HG02970 (cell line): Measurements from ENCODE around the gene ZNF30.
"Not testable (repeated sequence)": the region's sequence is repeated elsewhere in the genome, so short reads cannot be mapped to it uniquely, and the experiment has no call there.

Experiments
- ATAC-seq: cut with Tn5 transposase; IDR thresholded peaks from one replicate; pipeline ENCODE4 v1.9.1; 2021; ENCODE audit warnings: mild to moderate bottlenecking, moderate library complexity, moderate number of reproducible peaks; ENCODE audit not compliant: unreplicated experiment, low FRiP score

Gene ZNF30

DNA sequence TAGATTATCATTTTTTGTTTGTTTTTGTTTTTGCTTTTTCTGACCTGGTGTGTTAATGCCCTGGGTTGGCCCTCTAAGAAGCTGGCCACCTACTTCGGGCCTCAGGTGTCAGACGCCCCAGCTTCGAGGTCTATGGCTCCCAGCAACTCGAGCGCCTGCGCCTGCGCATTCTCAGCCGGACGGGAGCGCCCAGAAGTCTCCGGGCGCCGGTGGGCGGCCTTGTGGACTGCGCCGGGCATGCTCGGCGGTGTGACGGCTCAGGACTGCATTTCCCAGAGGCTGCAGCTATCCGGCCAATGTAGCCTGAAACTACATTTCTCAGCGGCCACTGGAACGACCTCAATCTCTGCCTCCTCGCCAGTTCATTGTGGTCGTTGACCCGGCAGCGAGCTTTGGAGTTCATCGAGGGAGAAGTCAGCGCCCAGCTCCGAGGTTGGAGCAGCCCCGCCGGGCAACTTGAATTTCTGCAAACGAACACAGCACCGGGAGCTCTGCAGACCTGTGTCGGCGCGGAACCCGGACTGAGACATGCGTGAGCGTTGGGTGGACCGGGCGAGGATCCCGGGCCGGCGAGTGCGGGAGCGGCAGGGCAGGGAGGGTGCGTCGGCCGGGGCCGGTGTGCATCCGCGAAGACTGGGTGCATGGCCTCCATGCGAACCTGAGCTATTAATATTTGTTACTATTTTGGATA lies at the start of gene ZNF30:
TSS of gene ZNF30 (plus strand) at position 219 of the 691 bp plus-strand sequence. CDS start 3,045 bp downstream, outside the sequence.
- ATAC-seq, result peak; percentile 92

DNA sequence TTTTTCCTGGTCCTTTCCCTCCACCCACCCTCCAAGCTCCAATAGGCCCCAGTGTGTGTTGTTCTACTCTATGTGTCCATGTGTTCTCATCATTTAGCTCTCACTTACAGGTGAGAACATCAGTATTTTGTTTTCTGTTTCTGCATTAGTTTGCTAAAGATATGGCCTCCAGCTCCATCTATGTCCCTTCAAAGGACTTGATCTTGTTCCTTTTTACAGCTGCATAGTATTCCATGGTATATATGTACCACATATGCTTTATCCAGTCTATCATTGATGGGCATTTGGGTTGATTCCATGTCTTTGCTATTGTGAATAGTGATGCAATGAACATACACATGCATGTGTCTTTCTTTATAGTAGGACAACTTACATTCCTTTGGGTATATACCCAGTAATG lies 47.1 kb upstream of the ZNF30 start:
- no peak for ATAC-seq

DNA sequence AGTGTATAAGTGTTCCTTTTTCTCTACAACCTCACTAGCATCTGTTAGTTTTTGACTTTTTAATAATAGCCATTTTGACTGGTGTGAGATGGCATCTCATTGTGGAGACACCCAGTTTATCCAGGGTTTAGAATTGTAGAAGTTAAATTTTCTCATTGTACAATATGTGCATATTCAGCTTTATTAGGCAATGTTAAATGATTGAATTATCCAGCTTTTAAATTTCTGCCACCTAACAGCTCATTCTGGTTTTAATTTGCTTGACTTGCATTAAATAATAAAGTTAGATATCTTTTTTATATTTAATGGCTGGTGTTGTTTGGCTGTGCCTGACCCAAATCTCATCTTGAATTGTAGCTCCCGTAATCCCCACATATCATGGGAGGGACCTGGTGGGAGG lies 46.7 kb upstream of the ZNF30 start:
- ATAC-seq, result no peak

DNA sequence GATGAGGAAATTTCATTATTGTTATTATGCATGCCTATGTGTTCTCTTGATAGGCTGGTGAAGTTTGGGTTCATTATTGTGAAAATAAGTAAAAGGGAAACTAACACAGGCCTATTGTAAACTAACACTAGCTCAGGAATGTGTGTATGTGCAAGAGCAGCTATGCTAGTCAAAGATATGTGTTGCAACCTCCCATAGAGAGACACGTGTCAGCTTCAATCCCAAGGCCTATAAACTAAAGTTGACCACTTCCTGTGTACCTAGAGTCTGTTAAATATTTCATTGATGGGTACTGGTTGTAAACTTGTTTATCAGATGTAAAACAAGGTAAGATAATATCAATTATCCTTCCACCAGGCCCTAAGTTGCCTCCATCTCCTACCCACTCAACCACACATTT lies 44.7 kb upstream of the ZNF30 start:
- no peak for ATAC-seq

DNA sequence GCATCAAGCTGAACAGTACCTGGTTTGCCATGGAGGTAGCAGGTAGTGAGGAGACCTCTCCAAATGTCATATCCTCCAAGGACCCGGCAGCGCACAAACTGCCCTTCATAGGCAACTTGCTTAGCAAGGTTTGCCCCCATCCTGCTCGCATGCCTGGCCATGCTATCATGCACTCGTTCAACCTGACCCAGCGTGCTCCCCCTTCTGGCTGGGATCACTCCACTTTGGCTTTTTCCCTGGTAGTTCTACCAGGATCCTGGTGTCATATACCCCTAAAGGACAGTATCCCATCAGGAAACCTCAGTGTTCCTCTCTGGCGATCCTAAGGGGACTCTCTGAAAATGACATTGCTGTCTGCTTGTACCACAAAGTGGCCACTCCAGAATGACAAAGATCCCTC lies 38.6 kb upstream of the ZNF30 start:
- no peak for ATAC-seq

DNA sequence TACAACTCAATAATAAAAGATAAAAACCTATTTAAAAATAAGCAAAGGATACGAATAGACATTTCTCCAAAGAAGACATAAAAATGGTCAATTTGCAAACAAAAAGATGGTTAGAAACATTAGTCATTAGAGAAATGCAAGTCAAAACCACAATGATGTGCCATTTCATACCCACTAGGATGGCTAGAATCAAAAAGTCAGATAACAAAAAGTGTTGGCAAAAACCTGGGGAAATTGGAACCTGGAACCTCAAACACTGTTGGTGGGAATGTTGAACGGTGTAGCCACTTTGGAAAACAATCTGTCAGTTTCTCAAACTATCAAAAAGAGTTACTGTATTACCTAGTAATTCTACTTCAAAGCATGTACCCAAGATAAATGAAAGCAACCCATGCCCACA lies 26.5 kb upstream of the ZNF30 start:
- ATAC-seq, result no peak

DNA sequence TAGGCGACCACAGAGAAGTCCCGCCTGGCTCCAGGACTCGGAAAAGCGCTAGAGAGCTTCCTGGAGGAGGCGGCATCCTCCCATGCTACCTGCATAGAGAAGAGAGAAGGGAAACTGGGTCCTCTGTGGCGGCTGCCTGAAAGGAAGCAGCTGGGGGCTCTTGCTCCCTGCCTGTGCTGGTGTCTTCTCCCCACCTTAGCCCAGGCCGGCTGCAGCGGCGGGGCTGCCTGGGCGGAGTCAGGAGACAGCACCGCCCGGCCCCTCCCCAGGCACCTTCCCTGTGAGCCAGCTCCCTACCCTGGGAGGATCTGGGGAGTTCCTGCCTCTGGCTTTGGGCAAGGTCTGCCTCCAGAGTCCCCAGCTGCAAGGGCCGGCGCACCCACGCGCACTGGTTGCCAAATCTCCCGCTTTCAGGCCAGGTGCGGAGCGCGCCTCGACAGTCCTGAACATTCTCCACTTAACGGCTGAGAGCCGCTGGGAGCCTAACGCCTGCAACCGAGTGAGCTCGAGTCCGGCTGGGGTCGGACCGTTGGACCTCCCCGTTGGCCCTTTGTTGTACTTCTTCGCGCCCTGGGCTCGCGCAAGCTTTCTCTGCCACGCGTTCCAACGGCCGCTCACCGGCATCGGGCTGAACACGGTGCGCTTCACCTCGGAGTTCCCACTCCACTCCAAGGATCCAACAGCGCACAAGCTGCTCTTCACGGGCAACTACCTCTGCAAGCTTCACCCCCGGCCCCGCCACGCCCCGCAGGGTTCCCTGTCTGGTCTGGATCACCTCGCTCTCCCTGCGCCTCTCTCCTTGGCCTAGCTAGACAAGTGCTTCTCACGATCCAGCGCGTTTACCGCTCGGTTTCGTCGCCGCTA lies 21.8 kb upstream of the ZNF30 start:
- no peak for ATAC-seq

DNA sequence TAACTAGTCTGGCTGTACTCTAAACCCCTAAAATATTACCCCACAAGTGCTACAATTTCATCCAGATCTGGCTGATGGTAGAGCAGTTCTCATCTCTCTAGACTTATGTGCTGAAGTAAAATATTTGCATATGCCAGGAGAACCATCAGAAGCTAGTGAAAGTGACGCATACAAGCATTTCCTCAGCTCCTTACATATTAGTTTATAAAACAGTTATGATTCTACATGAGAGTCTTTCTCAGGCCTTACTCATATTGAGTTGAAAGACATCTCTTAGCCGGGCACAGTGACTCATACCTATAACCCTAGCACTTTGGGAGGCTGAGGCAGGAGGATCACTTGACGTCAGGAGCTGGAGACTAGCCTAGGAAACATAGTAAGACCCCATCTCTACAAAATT lies 15.9 kb upstream of the ZNF30 start:
- ATAC-seq, result no peak

DNA sequence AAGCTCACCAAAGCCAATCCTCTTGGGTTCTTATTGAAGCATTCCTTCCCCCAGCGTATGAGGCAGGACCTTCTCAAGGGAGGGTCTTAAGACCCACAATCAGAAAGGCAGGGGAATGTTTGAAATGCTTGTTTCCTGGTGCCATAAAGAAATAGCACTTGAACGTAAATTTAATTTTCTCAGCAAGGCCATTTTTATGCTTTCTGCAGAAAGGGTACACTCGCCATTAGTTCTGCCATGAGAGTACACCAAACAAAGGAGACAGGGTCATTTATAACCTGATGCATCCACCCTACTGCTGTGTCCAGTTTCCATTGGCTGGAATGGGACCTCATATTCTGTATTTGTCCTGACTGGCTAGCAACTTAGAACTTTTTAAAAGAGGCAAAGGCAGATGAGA lies 9.6 kb upstream of the ZNF30 start:
- not testable (repeated sequence) for ATAC-seq

DNA sequence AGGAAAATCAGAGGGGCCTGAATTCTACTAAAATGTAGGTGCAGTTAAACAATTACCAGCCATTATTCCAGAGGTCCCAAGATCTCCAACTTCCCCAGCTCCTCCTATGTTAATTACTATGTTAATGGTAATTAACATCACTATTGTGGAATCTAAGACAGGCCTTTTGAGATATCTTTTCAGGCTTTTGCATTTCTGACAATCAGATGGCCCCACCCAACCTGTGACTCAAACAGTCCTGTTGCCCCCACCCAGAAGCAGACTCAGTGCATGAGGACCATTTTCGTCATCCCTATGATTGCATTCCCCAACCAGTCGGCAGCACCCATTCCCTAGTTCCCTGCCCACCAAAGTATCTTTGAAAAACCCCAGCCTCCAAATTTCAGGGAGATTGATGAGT lies 8.5 kb upstream of the ZNF30 start:
- no peak for ATAC-seq

DNA sequence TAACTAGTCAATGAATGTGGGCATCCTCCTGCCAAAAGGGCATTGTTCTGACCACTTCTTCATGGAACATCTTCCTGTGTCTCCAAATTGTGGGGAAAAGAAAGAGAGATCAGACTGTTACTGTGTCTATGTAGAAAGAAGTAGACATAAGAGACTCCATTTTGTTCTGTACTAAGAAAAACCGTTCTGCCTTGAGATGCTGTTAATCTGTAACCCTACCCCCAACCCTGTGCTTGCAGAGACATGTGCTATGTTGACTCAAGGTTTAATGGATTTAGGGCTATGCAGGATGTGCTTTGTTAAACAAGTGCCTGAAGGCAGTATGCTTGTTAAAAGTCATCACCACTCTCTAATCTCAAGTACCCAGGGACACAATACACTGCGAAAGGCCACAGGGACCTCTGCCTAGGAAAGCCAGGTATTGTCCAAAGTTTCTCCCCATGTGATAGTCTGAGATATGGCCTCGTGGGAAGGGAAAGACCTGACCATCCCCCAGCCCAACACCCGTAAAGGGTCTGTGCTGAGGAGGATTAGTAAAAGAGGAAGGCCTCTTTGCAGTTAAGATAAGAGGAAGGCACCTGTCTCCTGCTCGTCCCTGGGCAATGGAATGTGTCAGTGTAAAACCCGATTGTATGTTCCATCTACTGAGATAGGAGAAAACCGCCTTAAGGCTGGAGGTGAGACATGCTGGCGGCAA lies 6.5 kb upstream of the ZNF30 start:
- ATAC-seq, result not testable (repeated sequence)

DNA sequence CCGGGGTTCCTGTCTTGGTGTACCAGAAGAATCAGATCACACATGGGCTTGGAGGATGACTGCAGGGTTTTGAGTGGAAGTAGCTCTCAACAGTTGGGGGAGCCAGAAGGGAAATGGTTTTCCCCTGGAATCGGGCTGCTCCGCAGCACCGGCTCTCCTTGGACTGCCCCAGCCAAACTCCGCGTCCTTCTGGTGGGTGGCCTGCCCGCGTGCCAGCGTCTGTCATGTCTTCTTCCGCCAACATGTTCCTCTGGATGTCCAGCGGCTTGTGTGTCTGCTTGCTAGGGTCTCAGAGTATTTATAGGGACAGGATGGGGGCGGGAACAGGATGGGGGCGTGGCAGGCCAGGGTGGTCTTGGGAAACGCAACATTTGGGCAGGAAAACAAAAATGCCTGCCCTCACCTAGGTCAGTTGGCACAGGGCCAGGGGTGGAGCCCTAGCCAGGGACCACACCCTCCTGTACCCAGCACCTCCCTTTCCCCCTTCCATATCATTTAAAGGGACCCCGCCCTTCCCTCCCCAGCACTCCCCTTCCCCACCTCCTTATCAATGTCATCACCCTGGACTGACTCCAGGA lies 1.3 kb upstream of the ZNF30 start:
- no peak for ATAC-seq

DNA sequence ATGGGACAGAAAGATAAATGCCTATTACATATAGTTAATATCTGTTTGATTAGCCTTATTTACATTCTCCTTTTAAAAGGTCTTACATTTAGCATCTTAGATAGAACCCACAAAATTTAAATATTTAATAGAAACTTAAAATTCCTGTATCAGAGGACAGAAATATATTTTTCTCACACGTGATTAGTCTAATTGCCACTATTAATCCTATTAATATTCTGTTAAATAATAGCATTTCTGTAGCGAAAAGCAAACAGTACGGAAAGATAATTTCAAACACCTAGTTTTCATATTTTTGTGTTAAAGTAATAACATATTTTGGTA lies 380 bp upstream of the ZNF30 start:
- no peak for ATAC-seq

DNA sequence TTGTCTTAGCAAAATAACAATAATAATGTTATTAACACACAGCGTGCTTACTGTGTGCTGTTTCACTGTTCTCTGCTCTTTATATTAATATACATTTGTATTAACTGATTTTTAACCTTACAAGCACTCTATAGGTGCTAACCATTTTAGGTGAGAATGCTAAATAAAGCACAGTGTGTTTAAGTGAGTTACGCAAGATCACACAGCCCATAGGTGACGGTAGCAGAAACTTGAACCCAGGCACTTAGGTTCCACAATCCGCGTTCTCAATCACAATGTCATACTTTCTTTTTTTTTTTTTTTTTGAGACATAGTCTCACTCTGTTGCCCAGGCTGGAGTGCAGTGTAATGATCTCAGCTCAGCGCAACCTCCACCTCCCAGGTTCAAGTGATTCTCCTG lies 5.8 kb downstream of the ZNF30 start:
- ATAC-seq, result no peak

DNA sequence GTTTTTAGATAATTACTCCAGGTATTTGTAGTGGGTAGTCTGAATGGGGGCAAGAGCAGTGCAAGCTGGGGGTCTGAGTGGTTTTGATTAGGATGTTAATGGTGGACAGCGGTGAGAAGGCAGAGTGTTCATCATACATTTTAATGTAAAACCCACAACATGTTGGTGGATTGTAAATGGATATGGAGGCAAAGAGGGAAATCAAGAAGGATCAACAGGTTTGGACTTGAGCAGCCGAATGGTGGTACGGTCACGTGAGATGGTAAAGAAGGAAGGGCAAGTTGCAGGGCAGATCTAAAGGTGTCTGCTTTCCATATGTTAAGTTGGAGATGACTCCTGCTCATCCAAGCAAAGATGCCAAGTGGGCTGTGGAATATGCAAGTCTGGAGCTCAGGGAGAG lies 9.5 kb downstream of the ZNF30 start:
- no peak for ATAC-seq

DNA sequence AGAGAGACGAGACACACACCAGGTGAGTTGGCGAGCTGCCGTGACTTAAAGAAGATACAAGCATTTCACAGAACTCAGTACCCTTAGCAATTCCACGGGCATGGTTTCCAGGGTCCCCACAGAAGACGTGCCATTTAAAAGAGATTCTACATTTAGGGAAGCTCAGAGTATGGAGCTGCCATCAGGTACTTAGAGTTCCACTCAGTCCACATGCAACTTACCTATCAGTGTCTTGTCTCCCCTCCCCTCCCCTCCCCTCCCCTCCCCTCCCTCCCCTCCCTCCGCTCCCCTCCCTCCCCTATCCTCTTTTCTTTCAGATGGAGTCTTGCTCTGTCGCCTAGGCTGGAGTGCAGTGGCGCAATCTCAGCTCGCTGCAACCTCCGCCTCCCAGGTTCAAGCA lies 12.2 kb downstream of the ZNF30 start:
- no peak for ATAC-seq

DNA sequence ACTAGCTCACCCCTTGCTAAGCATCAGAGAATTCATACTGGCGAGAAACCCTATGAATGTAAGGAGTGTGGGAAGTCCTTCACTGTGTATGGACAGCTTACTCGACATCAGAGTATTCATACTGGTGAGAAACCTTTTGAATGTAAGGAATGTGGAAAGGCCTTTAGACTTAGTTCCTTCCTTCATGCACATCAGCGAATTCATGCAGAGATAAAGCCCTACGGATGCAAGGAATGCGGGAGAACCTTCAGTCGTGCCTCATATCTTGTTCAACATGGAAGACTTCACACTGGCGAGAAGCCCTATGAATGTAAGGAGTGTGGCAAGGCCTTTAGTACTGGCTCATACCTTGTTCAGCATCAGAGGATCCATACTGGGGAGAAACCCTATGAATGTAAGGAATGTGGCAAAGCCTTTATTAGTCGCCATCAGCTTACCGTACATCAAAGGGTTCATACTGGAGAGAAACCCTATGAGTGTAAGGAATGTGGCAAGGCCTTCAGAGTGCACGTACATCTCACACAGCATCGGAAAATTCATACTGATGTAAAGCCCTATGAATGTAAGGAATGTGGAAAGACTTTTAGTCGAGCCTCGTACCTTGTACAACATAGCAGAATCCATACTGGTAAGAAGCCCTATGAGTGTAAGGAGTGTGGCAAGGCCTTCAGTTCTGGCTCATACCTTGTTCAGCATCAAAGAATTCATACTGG lies 17.3 kb downstream of the ZNF30 start:
- ATAC-seq, result no peak

DNA sequence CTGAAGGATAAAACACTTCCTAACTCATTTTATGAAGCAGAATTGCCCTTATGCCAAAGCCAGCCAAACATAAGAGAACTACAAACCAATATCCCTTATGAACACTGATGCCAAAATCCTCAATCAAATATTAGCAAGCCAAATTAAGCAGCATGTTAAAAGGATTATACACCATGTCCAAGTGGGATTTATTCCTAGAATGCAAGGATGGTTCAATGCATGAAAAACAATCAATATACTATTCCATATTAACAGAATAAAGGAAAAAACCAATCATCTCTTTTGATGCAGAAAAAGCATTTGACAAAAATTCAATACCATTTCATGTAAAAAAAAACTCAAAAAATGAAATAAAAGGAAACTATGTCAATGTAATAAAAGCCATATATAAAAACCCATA lies 26.4 kb downstream of the ZNF30 start:
- ATAC-seq, result no peak

DNA sequence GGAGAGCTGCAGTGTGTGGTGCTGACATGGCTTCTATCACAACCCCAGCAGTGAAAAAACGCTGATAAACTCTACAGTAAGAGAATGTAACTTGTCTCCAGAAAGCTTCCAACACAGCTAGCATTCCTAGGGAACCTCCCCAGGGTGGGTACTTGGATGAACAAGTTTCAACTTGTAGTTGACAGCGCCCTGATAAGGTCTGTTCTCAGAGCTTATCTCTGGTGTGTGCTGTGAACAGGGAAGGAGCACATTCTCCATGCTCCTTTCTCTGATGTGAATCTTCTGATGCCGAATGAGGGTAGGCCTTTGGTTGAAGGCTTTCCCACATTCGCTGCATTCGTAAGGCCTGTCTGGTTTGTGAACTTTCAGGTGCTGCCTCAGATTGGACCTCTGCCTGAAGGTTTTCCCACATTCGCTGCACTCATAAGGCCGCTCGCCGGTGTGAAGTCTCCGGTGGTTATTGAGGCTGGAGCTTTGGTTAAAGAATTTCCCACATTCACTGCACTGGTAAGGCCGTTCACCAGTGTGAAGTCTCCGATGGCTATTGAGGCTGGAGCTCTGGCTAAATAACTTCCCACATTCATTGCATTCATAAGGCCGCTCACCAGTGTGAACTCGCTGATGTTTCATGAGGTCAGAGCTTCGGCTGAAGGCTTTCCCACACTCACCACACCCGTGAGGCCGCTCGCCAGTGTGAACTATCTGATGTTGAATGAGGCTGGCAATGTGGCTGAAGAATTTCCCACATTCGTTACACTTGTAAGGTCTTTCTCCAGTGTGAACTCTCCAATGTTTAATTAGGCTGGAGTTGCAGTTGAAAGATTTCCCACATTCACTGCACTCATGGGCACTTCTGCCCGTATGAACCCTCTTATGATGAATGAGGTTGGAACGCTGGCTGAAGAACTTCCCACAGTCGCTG lies 31.4 kb downstream of the ZNF30 start:
- no peak for ATAC-seq

DNA sequence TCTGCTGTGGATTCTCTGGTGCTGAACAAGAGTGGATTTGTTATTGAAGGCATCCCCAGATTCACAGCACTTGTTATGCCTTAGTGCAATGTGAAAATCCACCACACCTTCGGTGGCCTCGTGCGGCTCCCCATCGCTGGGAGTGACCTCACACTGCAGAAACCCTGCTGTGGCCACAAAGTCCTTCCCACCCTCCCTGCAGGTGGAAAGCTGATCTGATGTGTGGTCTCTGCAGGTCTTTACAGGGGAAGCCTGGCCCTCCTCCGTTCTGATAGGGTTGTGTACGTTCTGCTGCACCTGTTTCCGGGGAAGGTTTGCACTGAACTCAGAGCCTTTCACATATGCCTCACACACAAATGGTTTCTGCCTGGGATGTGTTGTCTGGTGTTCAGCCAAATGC lies 32.3 kb downstream of the ZNF30 start:
- ATAC-seq, result no peak
